HG03045 (cell line): ENCODE measurements around the gene LIMCH1.
"Not testable (repeated sequence)": the region's sequence is repeated elsewhere in the genome, so short reads cannot be mapped to it uniquely, and the experiment has no call there.

Experiments used
- ATAC-seq: cut with Tn5 transposase; IDR thresholded peaks from one replicate; pipeline ENCODE4 v1.9.1; 2021; ENCODE audit warnings: mild to moderate bottlenecking, moderate library complexity; ENCODE audit not compliant: unreplicated experiment

The LIMCH1 gene

DNA sequence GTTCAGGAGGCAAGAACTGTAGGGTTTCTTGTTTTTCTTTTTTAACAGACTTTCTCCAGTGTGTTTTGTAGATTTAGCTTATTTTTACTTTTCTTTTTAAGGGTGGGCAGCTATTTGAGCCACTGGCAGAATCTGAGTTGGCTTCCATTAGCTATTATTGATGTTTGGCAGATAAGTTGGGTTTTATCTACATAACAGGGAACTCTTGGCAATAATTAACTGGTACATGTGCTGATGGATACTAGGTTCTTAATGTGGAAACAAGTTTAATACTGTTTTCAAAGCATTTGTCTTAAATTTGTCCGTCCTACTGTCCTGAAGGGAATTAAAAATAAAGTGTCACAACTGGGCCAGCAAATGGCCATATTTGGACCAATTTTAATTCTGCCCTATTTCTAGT, 130.1 kb downstream of the LIMCH1 start:
- ATAC-seq = no peak

DNA sequence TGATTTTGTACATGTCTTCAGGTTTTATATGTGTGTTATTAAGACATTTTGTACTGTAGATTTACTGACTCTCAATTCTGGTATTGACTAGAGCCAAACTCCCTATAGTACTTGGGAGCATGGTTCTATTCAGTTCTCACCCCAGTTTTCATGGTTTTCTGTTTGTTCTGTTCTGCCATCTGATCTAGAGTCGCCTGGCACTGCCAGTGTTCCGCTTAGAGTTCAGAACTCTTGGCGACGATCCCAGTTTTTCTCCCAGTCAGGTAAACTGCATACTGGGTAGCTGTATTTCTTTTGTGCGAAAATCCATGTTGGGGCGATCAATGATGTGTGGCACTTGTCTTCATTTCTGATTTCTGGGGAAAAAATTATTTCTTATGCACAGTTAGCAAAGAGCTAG, 132.6 kb downstream of the LIMCH1 start:
- no peak for ATAC-seq

DNA sequence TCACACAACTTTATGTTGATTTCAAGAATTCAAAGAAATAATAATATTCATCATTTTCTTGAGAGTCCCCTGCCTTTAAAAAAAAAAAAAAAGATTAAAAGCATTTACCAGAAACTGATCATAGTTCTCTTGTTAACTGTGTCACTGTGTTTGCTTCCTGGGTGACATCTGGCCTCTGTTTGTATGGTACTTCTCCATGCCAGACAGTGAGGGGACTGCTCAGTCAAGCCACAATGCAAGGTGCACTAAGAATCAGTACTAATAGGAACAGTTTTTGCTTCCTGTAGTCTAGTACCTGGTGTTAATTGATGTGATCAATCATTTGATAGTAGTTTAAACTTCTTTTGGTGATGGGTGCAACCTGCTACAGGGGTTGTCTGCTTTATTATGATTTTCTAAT, 133.0 kb downstream of the LIMCH1 start:
- no peak for ATAC-seq

DNA sequence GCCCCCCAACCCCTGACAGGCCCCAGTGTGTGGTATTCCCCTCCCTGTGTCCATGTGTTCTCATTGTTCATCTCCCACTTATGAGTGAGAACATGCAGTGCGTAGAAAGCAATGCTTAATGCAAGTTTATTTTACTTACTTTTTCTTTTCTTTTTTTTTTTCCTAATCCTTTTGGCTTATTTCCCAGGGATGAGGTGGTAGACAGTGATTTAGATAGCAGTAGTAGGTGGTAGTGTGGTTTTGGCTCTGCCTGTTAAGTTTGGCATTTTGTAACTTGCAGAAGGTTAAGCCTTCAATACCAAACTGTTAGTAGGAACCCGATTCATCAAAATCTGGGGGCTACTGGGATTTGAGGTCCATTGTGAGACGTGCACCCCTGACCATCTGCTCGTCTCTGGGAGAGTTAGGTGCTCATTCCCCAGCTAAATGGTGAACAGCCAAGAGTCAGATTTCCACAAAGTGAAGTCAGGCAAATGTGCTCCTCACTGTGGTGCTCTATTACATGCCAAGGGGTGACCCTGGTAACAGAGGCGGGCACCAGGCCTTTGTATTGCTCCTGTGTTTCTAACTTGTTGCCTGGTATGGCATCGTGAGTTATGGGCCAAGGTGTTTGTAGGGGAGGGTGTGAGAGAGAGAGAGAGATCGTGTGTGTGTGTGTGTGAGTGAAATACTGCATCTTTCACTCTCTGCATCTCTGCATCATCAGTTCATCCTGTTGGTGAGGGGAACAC, 140.3 kb downstream of the LIMCH1 start:
- no peak for ATAC-seq

DNA sequence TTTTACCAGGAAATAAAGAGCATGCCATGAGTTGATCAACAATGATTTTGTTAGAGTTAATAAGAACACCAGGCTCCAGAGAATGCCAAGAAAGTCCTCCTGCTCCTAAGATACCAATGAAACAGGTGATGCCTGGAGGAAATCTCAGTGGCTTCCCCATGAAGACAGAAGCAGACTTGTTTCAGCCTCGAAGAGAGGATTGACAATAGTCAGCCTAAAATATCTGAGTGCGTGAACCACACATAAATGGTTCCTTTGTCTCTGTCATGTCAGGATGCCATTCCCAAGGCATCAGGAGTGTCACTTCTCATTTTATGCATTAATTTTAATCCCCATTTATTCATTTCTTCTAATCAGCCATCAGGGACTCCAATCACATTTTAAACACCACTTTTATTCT, 141.0 kb downstream of the LIMCH1 start:
- no peak for ATAC-seq

DNA sequence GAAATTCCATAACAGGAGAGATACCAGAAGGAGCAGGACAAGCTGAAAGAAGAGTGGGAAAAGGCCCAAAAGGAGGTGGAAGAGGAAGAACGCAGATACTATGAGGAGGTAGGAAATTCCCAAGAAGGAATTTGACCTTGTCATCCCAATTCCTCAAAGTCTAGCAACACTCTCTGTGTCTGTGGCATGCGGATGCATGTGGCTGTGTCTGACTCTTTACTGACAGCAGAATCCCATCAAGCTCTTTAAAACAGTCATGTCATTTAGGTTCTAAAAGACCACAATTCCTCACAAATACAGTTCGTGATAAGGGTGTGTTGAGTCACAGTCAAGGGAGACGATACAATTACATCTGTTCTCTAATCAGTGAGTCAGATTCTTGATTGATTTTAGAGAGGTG, 142.0 kb downstream of the LIMCH1 start:
- no peak for ATAC-seq

DNA sequence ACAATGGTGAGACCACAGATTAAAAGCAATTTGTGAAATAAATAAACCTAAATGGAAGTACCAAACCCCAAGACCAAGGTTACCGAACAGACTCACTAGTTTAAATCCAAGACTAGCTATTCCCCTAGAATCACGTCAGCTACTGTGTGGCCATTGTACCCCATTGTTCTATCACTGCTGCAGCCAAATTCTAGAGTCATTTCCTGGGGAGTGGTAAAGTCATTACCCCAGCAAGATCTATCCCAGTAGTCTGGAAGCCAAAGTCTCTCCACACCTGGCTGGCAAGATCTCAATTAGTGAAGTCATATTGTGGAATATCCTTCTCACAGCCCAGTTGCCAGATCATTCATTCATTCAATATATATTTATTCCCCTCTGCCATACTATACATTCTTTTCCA, 143.1 kb downstream of the LIMCH1 start:
- ATAC-seq = no peak

DNA sequence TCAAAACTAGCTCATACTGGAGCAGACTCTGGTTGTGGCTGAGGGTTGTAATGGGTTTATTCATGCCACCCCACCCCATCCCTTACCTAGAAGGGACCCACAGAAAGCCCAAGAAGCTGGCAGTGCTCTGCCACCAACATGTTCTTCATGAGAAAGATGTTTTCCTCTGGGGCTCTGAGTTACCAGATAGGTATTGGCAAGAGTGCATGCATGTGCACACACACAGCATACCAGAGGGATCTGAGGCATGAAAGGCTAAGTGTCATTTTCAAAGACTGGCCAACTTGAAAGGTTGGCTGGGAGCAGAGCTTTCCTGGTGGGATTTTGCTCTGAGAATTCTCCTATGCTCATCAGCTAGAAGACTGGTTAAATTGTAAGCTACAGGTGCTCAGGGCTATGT, 145.4 kb downstream of the LIMCH1 start:
- ATAC-seq = no peak

DNA sequence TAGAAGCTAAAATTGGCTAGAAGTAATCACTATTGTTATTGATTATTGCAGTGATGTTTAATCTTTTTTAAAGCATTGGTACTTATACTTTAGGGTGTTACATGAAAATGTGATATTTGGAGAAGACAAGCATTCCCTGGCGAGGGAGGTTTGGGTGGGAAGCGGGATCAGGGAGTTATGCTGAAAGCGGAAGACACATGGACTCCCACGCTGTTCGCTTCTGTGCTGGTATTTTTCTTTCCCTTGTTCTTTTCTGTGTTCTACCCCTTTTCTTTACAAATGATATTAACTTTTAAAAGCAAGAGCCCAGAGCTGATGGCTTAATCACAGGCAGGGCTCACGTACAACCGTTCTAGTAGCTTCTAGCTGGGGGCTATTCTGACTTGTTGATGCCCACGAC, 148.9 kb downstream of the LIMCH1 start:
- ATAC-seq = no peak

DNA sequence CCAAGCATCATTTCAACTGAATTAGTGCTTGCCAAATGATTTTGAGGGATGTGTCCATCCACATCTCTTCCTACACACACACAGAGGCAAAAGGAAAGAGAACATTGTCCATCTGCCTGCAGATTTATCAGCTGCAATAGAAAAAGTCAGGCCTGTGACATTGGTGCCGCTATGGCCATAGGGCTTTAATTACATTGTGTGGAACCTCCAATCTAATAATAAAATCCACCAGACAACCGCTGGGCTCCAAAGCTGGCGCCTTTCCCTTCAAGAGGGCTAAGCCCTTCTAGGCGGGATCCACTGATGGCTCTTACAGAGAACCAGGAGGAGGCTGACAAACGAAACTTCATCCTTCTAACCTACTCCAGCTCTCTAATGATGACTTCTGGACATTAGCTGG, 150.0 kb downstream of the LIMCH1 start:
- ATAC-seq = no peak

DNA sequence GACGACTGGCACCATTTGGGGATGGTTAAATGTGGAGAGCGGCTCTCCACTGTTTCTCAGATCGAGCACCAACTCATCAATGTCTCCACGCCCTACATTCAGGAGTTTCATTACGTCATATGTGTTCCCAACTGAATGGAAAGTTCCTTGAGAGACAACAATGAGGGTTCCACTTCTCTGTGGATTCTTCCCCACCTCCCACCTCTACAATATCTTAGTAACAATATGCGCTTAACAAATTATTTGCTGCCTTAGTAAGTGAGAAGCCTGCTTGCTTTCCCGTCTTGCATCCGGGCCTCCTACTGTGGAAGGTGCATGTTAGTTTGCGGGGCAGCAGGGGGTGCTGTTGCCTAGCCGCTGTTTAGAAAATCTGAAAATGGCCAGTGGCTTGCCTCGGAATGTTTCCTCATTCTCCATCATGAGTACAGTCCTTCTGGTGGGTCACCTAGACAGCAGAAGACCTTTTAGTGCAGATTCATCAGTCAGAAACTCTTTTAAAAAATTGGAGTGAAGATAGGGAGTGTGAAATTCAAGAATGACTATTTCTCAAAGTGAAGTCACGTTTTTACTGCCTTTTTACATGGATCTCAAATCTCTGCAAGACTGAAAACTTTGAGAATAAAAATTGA, 154.9 kb downstream of the LIMCH1 start:
- ATAC-seq = no peak

DNA sequence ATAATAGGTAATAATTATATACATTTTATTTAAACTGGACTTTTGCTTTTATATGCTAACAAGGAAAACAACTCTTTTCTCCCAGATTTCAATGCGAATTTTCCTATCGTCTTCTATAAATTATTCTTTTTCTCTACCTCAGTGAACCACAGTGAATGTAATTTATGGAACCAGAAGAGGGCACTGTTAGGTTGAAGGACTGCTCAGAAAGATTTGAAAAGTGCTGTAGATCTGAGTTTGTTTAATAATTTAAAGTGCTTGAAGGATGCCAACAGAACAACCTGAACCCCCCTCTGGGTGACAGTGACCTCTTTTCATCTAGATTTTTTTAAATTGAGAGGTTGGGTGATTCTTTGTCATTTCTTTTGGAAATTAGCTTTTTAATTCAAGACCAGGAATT, 155.7 kb downstream of the LIMCH1 start:
- ATAC-seq = no peak

DNA sequence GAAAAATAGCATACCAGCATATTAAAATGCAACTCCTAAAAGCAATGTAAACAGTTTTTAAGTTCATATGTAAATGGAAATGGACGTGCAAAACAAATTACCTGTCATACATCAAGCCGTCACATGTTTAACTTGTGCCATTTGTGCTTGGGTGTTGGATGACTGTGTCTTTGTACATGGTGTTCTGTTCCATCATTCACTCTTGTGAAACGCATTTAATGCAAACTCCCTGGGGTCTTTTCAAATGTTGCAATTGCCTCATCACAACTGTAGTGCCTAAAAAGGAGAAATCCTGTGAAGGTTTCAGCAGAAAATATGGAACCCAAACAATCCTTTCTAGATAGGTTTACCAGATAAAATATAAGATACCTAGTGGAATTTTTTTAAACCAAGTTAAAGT, 158.2 kb downstream of the LIMCH1 start:
- ATAC-seq = no peak

DNA sequence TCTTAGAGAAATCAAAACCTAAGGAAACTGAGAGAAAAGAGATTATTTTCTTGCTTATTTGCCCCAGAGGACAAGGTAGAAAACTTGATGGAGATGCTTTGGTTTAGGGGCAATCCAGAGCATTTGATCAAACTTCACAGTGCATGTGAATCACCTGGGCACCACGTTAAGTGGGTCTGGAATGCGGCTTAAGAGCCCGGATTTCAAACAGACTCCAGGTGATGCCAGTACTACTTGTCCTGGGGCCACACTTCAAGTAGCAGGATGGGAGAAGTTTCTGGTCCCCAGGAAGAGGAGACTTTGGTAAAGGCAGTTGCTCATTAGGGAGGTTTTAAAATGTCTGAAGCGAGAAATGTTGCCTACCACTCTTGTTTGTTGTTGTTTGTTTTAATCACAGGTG, 158.8 kb downstream of the LIMCH1 start:
- ATAC-seq = no peak

DNA sequence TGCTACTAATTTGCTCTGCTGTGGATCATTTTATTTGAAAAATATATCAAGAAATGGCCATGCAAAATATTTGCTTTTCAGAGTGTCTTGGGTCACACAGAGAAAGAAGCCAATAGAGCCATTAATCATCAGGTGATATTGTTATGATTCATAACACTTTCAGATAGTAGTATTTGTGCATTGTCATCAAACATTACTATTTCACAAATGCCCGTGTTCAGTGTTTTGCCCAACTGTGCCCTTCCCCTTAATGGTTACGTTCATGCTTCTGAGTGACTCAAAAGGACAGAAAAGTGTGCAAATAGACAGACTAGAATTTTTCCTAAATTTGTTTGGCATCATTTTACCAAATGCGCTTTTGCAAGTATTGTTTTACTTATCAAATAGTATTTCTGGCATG, 164.0 kb downstream of the LIMCH1 start:
- no peak for ATAC-seq

DNA sequence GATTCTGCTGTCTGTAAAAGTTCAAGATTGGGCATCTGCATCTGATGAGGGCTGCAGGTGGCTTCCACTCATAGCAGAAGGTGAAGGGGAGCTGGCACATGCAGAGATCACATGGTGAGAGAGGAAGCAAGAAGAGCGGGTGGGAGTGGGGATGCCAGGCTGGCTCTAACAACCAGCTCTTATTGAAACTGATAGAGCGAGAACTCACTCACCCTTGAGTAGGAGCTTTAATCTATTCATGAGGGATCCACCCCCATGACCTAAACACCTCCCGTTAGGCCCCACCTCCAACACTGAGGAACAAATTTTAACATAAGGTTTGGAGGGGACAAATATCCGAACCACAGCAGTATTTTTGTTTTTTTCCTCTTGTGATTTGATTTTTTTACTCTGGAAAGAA, 164.8 kb downstream of the LIMCH1 start:
- ATAC-seq = no peak

DNA sequence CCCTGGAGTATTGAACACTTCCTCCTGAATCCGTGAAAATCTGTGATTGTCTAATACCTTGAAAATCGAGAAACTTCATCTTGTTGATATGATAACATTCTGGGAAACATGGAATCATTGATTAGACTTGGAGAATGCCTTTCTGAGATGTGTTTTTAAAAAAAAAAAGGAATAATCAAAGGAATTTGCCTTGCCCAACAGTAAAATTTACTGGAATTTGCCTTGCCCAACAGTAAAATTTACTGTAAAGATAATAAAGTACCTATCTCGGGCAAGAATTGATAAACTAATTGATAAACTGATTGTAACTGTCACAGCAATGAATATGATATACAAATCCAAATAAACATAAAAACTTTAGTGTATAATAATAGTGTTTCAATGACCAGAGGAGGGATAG, 165.8 kb downstream of the LIMCH1 start:
- ATAC-seq = no peak

DNA sequence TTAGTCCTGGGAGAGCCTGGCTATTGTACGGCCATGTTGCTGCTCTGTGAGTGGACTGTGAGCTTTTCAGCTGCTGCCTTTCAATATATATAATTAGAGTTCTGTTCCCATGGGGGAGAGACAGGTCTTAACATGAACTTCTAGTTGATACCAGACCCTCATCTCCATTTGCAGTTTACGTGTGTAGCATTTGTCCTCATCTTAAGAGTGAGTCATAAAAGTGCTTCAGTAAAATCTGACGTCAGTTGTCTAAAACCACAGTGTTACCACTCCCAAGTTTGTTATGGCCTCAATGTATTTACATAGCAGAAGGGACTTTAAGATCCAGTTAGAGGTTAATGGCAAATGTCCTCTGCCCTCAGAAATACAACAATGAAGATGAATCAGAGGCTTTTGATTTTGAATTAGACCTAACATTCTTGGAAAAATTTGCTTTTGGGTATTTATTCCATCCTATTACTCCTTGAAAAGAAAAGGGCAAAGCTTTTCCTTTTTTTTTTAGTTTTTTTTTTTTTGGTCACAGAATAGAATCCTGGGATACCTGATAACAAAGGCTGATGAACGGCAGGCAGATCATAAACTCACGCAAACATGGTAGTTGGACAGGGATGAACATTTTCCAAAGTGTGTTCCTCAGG, 172.0 kb downstream of the LIMCH1 start:
- no peak for ATAC-seq

DNA sequence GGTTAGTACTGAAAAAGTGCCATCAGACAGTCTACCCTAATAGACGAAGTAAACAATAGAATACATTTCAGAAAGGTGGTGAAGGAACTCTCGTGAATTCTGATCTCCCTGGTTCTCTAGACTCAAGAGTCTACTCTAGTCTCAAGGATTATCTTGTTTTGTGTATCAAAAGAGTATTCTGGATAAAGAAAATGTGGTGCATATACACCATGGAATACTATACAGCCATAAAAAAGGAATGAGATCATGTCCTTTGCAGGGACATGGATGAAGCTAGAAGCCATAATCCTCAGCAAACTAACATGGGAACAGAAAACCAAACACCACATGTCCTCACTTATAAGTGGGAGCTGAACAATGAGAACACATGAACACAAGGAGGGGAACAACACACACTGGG, 173.7 kb downstream of the LIMCH1 start:
- ATAC-seq = not testable (repeated sequence)

DNA sequence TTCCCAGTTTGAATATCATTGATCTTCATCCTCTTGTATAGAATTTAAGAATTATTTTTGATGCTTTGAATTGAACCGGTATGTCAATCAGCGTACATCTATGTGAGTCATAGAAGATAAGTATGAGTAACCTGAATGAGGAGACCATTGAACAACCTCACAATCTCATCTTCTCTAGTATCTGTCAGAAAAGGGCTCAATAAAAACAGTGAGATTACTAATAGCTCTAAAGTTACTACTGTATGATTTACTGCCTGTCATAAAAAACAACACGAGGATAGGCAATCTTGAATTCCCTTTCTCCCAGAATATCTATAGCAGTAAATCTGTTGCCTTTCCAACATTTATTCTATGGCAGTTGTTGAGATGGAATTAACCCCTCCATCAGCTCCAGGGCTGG, 174.5 kb downstream of the LIMCH1 start:
- ATAC-seq = no peak

DNA sequence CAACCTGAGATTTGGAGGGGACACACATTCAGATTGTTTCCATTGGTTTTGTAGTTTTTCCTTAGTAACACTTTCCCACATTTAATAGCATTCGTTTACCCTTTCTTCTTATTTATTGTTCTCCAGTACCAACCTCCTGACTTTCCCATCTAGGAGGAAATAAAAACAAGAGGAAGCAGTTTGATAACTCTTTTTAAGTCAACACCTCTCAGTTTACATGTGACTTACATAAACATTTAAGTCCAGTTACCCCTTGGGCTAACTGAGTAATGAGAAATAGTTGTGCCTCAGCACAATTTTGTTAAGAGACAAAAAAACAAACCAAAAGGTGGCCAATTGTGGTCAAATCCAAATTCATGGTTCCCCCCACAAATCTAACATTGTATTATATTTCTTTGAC, 175.8 kb downstream of the LIMCH1 start:
- no peak for ATAC-seq

DNA sequence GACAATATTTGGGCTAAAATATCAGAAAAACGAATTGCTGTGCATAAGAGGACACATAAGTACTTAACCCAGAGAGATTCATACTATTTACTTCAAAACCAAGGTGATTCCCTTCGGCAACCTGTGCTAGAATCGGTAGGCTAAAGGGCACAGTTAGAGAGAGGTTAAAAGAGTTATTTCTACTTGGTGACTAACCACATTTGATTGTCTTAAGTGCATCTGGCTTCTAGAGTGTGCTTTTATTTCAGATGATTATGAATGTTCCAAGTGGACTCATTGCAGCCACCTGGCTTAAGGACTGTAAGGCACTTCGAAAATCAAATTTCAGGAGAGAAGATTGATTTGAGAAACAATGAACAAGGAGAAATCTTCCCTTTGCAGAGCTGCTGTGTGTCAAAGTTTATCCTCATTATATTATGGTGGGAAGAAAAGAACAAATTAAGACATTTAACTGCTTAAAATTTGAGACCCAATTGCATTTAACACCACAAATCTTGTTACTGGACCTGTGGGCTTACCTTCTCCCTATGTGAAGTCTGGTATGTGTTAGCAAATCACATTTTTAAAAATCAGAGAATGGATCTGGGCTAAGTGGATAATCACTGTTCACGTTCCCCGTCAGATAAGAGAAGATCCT, 176.5 kb downstream of the LIMCH1 start:
- no peak for ATAC-seq
